Activated naive CD4-positive, alpha-beta T cell treated with anti-CD3 and anti-CD28 coated beads, Interleukin-2, amount 10 ng/mL, durations not matched to agents 7 days and 5 days (primary cell): ENCODE measurements around the gene ERGIC2.
"Not testable (repeated sequence)": the region's sequence is repeated elsewhere in the genome, so short reads cannot be mapped to it uniquely, and the experiment has no call there.

Experiments
- CTCF ChIA-PET: fragments of 350-600 bp; sonication (Branson Sonifier 250); formaldehyde crosslinking; loops from one replicate; lab custom pipeline; 2021; ENCODE audit warnings: antibody characterized with exemption; lab: Charles Lee
- DNase-seq: peaks from one replicate; pipeline ENCODE4 v3.0.0-alpha.2; 2020
- H3K27ac Mint-ChIP-seq: one replicate; pipeline ENCODE4 v1.8.0; 2021; ENCODE audit warnings: mild to moderate bottlenecking, moderate library complexity, mixed read lengths
- H3K27me3 Mint-ChIP-seq: one replicate; pipeline ENCODE4 v1.8.0; 2021; ENCODE audit warnings: mild to moderate bottlenecking, mixed read lengths
- H3K36me3 Mint-ChIP-seq: one replicate; pipeline ENCODE4 v1.8.0; 2021; ENCODE audit warnings: mixed read lengths
- H3K4me1 Mint-ChIP-seq: one replicate; pipeline ENCODE4 v1.8.0; 2021; ENCODE audit warnings: mixed read lengths
- H3K4me3 Mint-ChIP-seq: one replicate; pipeline ENCODE4 v1.8.0; 2021; ENCODE audit warnings: mild to moderate bottlenecking, moderate library complexity, mixed read lengths
- H3K9me3 Mint-ChIP-seq: one replicate; pipeline ENCODE4 v1.8.0; 2021; ENCODE audit warnings: mixed read lengths

Gene ERGIC2

GRCh38 chr12:29306266-29306665, 74.7 kb downstream of the ERGIC2 start:
- H3K27ac Mint-ChIP-seq, result no peak overlapping the region
- no peaks in the 10 kb centered on the region for H3K9me3 Mint-ChIP-seq
- no peak for DNase-seq
- CTCF ChIA-PET, result interaction anchor here (4.2 kb wide), 1 partner anchor 11 kb away, joined by 27 read pairs; no protein-coding TSS in a partner anchor
- no peak overlapping the region for H3K4me3 Mint-ChIP-seq
- no peaks in the 10 kb centered on the region for H3K4me1 Mint-ChIP-seq
- no peaks in the 10 kb centered on the region for H3K36me3 Mint-ChIP-seq
- no peaks in the 10 kb centered on the region for H3K27me3 Mint-ChIP-seq

- H3K27me3 Mint-ChIP-seq, result no peaks in the 10 kb centered on the region
- no peaks in the 10 kb centered on the region for H3K4me1 Mint-ChIP-seq
- no peak overlapping the region for H3K4me3 Mint-ChIP-seq
- no peak overlapping the region for H3K27ac Mint-ChIP-seq
- H3K36me3 Mint-ChIP-seq, result no peaks in the 10 kb centered on the region
- no peaks in the 10 kb centered on the region for H3K9me3 Mint-ChIP-seq
- no peak for DNase-seq
- CTCF ChIA-PET, result no interaction called here
Measured at GRCh38 chr12:29304388-29304787, 76.6 kb downstream of the ERGIC2 start.

GRCh38 chr12:29301114-29301513, 79.9 kb downstream of the ERGIC2 start:
- DNase-seq, result no peak
- no peaks in the 10 kb centered on the region for H3K9me3 Mint-ChIP-seq
- CTCF ChIA-PET, result no interaction called here
- H3K36me3 Mint-ChIP-seq, result no peaks in the 10 kb centered on the region
- H3K4me3 Mint-ChIP-seq, result no peak overlapping the region
- no peaks in the 10 kb centered on the region for H3K4me1 Mint-ChIP-seq
- no peaks in the 10 kb centered on the region for H3K27me3 Mint-ChIP-seq
- no peak overlapping the region for H3K27ac Mint-ChIP-seq

- no peak overlapping the region for H3K4me3 Mint-ChIP-seq
- CTCF ChIA-PET, result no interaction called here
- no peak overlapping the region for H3K27ac Mint-ChIP-seq
- H3K9me3 Mint-ChIP-seq, result no peaks in the 10 kb centered on the region
- no peak for DNase-seq
- no peaks in the 10 kb centered on the region for H3K27me3 Mint-ChIP-seq
- no peaks in the 10 kb centered on the region for H3K36me3 Mint-ChIP-seq
- H3K4me1 Mint-ChIP-seq, result no peaks in the 10 kb centered on the region
Measured at GRCh38 chr12:29299633-29300032, 81.3 kb downstream of the ERGIC2 start.

DNA sequence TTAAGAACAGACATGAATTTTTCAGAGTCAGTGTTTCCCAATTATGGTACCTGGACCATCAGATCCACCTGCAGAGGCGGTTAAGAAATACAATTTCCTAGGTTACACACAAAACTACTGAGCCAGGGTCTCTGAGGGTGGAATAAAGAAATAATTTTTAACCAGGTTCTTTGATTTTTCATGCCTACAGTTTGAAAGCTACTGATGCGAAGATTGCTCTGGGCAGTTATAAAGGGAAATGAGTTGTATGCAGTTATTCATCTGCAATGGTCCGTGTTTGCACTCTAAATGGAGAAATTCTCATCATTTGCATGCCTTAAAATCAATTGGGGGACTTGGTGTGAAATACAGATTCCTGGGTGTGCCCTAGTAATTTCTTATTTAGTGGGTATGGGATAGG, 89.7 kb downstream of the ERGIC2 start:
- Mint-ChIP-seq H3K36me3 (no peaks in the 10 kb centered on the region), H3K27ac (no peak overlapping the region), H3K9me3 (peaks cover 3% of the 10 kb centered on the region), H3K27me3 (no peaks in the 10 kb centered on the region), H3K4me1 (no peaks in the 10 kb centered on the region), H3K4me3 (no peak overlapping the region)
- CTCF ChIA-PET, result no interaction called here
- DNase-seq, result no peak

DNA sequence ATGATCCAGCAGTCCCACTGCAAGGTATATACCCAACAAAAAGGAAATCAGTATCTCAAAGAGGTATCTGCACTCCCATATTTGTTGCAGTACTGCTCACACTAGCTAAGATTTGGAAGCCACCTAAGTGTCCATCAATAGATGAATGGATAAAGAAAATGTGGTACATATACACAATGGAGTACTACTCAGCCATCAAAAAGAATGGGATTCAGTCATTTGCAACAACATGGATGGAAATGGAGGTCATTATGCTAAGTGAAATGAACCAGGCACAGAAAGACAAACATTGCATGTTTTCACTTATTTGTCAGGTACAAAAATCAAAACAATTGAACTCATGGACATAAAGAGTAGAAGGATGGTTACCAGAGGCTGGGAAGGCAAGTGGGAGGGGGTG, 90.5 kb downstream of the ERGIC2 start:
- H3K9me3 Mint-ChIP-seq, H3K27me3 Mint-ChIP-seq, H3K4me3 Mint-ChIP-seq, H3K36me3 Mint-ChIP-seq, H3K27ac Mint-ChIP-seq, DNase-seq, H3K4me1 Mint-ChIP-seq, CTCF ChIA-PET: not testable (repeated sequence)

GRCh38 chr12:29288031-29288430, 92.9 kb downstream of the ERGIC2 start:
- no peak for DNase-seq
- Mint-ChIP-seq H3K4me3 (no peak overlapping the region), H3K36me3 (no peaks in the 10 kb centered on the region), H3K27me3 (no peaks in the 10 kb centered on the region), H3K4me1 (no peaks in the 10 kb centered on the region), H3K9me3 (peaks cover 3% of the 10 kb centered on the region), H3K27ac (no peak overlapping the region)
- CTCF ChIA-PET, result no interaction called here

GRCh38 chr12:29287622-29288021, 93.3 kb downstream of the ERGIC2 start:
- Mint-ChIP-seq H3K27ac (no peak overlapping the region), H3K36me3 (no peaks in the 10 kb centered on the region), H3K27me3 (no peaks in the 10 kb centered on the region), H3K9me3 (peaks cover 3% of the 10 kb centered on the region), H3K4me3 (no peak overlapping the region), H3K4me1 (no peaks in the 10 kb centered on the region)
- CTCF ChIA-PET, result no interaction called here
- DNase-seq, result no peak
